ENCODE data around the gene TRIM7. TPM values are rescaled to one million over a fixed set of nuclear protein-coding genes. Genes with fewer than 3 reads are reported as not detected.
A peak's percentile ranks its signal among the peaks of the same experiment; 100 is the strongest.

The TRIM7 gene
- total and polyA plus RNA-seq, 9 of the 15 experiments (the other 6 are each of a cell fraction or from before 2014, with no cell fraction given) = 2.6 to 14.9 (median 8.9) TPM

DNA sequence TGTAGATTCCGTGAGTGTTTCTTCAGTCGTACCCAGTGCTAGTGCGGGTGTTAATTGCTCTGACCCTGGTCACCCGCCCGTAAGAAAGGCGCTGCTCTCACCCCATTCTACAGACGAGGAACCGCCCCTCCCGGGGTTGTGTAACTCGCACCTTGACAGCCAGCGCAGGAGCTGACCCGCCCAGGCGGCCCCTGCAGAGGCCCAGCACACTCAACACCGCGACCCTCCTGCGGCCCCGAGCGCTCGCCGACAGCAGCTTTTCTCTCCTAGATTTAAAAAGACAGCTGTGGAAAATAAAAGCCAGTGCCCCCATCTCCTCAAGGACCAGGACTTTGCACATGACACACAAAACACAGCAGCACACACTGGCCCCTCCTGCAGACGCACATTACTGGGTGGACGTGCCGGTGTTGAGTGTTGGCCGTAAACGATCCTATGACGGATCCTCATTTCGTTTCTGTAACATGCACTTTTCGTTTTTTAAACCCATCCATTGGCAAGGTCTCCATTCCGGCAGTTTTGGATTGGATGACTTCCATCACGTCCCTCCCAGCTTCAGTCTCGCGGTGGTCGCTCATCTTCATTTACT is 34.7 kb downstream of the TRIM7 start:
- in situ Hi-C loops (cut with MboI) (no loop called here), intact Hi-C loops (cut with micrococcal nuclease) (loop anchor here (5.0 kb wide), 1 partner anchor 47 kb away; no protein-coding TSS in a partner anchor)
- no peaks in the 10 kb centered on the region for H3K9me1 ChIP-seq (ENCODE audit: control insufficient read depth, insufficient read depth, low read length)
- CTCF ChIA-PET (ENCODE audit: low intra/inter-chr PET ratio) = no interaction called here
- peaks cover 29% of the 10 kb centered on the region in 2 experiments; a peak in 4 of 5 replicates for H3K4me1 ChIP-seq (replicated peaks in 1 of 2; ENCODE audit: control insufficient read depth in 2 of 2, insufficient read depth in 2 of 2, low read length in 2 of 2)
- H3K4me2 ChIP-seq (ENCODE audit: insufficient read depth, low read length) = peak overlapping the region; percentile 93
- H2AFZ ChIP-seq (ENCODE audit: low read depth, low read length) = peak overlapping the region; percentile 99
- FAIRE-seq (no peak), DNase-seq (ENCODE audit: extremely low read depth in 1 of 4, low spot score in 3 of 4) (peak in 3 of 4 experiments; percentile 39 to 61 (median 50)), ATAC-seq (peak; percentile 64)
- H3K9me3 ChIP-seq (replicated peaks; ENCODE audit: control insufficient read depth, insufficient read depth, low read depth, low read length) = no peaks in the 10 kb centered on the region
- peak overlapping the region; percentile 47 for H3K4me3 ChIP-seq
- H3K79me2 ChIP-seq (ENCODE audit: control insufficient read depth, insufficient read depth, low read length) = no peaks in the 10 kb centered on the region
- BruUV-seq (replicated peaks) = no TSS peak
- H4K20me1 ChIP-seq (replicated peaks; ENCODE audit: control insufficient read depth, insufficient read depth, low read length) = no peaks in the 10 kb centered on the region
- no peaks in the 10 kb centered on the region for H3K36me3 ChIP-seq (ENCODE audit: control insufficient read depth, insufficient read depth, low read length)
- peak overlapping the region; percentile 57 to 95 for H3K9ac ChIP-seq (ENCODE audit: insufficient read depth in 1 of 2, low read depth in 2 of 2, low read length in 2 of 2)
- WGBS (ENCODE audit: insufficient coverage, low coverage, missing lambda C conversion rate) = 19% methylated on average over 30 of the region's 33 CpGs
- peak overlapping the region; percentile 77 for H3K27ac ChIP-seq (ENCODE audit: extremely low read depth, low read depth, low read length)
- H3K27me3 ChIP-seq (ENCODE audit: control insufficient read depth in 2 of 2, insufficient read depth in 2 of 2, low read length in 2 of 2) = no peaks in the 10 kb centered on the region
- POLR2A ChIA-PET = interaction anchor here (0.6 to 1.3 kb wide), 3 partner anchors 37 to 66 kb away, joined by 3 read pairs; no protein-coding TSS in a partner anchor
- TF ChIP-seq DACH1 (IDR thresholded peaks at IDR 0.05; ENCODE audit: partially characterized antibody) (no peak), ETS1 (conservative IDR thresholded peaks at IDR 0.05; ENCODE audit: control insufficient read depth, low read depth, low read length) (no peak), ATF7 (IDR thresholded peaks at IDR 0.05) (0 out of 2 replicates have a peak, but pooled peaks have one; percentile 10), CEBPB (tag; IDR thresholded peaks at IDR 0.05) (peak; percentile 94)
- TF ChIP-seq, protein P1, sequence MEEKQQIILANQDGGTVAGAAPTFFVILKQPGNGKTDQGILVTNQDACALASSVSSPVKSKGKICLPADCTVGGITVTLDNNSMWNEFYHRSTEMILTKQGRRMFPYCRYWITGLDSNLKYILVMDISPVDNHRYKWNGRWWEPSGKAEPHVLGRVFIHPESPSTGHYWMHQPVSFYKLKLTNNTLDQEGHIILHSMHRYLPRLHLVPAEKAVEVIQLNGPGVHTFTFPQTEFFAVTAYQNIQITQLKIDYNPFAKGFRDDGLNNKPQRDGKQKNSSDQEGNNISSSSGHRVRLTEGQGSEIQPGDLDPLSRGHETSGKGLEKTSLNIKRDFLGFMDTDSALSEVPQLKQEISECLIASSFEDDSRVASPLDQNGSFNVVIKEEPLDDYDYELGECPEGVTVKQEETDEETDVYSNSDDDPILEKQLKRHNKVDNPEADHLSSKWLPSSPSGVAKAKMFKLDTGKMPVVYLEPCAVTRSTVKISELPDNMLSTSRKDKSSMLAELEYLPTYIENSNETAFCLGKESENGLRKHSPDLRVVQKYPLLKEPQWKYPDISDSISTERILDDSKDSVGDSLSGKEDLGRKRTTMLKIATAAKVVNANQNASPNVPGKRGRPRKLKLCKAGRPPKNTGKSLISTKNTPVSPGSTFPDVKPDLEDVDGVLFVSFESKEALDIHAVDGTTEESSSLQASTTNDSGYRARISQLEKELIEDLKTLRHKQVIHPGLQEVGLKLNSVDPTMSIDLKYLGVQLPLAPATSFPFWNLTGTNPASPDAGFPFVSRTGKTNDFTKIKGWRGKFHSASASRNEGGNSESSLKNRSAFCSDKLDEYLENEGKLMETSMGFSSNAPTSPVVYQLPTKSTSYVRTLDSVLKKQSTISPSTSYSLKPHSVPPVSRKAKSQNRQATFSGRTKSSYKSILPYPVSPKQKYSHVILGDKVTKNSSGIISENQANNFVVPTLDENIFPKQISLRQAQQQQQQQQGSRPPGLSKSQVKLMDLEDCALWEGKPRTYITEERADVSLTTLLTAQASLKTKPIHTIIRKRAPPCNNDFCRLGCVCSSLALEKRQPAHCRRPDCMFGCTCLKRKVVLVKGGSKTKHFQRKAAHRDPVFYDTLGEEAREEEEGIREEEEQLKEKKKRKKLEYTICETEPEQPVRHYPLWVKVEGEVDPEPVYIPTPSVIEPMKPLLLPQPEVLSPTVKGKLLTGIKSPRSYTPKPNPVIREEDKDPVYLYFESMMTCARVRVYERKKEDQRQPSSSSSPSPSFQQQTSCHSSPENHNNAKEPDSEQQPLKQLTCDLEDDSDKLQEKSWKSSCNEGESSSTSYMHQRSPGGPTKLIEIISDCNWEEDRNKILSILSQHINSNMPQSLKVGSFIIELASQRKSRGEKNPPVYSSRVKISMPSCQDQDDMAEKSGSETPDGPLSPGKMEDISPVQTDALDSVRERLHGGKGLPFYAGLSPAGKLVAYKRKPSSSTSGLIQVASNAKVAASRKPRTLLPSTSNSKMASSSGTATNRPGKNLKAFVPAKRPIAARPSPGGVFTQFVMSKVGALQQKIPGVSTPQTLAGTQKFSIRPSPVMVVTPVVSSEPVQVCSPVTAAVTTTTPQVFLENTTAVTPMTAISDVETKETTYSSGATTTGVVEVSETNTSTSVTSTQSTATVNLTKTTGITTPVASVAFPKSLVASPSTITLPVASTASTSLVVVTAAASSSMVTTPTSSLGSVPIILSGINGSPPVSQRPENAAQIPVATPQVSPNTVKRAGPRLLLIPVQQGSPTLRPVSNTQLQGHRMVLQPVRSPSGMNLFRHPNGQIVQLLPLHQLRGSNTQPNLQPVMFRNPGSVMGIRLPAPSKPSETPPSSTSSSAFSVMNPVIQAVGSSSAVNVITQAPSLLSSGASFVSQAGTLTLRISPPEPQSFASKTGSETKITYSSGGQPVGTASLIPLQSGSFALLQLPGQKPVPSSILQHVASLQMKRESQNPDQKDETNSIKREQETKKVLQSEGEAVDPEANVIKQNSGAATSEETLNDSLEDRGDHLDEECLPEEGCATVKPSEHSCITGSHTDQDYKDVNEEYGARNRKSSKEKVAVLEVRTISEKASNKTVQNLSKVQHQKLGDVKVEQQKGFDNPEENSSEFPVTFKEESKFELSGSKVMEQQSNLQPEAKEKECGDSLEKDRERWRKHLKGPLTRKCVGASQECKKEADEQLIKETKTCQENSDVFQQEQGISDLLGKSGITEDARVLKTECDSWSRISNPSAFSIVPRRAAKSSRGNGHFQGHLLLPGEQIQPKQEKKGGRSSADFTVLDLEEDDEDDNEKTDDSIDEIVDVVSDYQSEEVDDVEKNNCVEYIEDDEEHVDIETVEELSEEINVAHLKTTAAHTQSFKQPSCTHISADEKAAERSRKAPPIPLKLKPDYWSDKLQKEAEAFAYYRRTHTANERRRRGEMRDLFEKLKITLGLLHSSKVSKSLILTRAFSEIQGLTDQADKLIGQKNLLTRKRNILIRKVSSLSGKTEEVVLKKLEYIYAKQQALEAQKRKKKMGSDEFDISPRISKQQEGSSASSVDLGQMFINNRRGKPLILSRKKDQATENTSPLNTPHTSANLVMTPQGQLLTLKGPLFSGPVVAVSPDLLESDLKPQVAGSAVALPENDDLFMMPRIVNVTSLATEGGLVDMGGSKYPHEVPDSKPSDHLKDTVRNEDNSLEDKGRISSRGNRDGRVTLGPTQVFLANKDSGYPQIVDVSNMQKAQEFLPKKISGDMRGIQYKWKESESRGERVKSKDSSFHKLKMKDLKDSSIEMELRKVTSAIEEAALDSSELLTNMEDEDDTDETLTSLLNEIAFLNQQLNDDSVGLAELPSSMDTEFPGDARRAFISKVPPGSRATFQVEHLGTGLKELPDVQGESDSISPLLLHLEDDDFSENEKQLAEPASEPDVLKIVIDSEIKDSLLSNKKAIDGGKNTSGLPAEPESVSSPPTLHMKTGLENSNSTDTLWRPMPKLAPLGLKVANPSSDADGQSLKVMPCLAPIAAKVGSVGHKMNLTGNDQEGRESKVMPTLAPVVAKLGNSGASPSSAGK (IDR thresholded peaks at IDR 0.05) = 0 out of 2 replicates have a peak, but pooled peaks have one; percentile 50
- TF ChIP-seq, protein P2, sequence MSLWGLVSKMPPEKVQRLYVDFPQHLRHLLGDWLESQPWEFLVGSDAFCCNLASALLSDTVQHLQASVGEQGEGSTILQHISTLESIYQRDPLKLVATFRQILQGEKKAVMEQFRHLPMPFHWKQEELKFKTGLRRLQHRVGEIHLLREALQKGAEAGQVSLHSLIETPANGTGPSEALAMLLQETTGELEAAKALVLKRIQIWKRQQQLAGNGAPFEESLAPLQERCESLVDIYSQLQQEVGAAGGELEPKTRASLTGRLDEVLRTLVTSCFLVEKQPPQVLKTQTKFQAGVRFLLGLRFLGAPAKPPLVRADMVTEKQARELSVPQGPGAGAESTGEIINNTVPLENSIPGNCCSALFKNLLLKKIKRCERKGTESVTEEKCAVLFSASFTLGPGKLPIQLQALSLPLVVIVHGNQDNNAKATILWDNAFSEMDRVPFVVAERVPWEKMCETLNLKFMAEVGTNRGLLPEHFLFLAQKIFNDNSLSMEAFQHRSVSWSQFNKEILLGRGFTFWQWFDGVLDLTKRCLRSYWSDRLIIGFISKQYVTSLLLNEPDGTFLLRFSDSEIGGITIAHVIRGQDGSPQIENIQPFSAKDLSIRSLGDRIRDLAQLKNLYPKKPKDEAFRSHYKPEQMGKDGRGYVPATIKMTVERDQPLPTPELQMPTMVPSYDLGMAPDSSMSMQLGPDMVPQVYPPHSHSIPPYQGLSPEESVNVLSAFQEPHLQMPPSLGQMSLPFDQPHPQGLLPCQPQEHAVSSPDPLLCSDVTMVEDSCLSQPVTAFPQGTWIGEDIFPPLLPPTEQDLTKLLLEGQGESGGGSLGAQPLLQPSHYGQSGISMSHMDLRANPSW (CRISPR knock-in tag; IDR thresholded peaks at IDR 0.05) = no peak
